Duodenal mucosa (tissue), 2 donors: ENCODE measurements around the gene SGCD.

ENCODE experiments used
- H3K27ac ChIP-seq: one replicate; pipeline ENCODE4 v1.7.0; 2013; ENCODE audit warnings: low read depth, low read length
- H3K27me3 ChIP-seq, 2 donors: one replicate each; pipeline ENCODE4 v1.7.0; 2013; ENCODE audit warnings: low read length in 2 of 2, control low read depth in 1 of 2; ENCODE audit not compliant: insufficient read depth in 2 of 2, control insufficient read depth in 1 of 2
- H3K36me3 ChIP-seq, 2 donors: one replicate each; pipeline ENCODE4 v1.7.0; 2013; ENCODE audit warnings: low read length in 2 of 2, control low read depth in 1 of 2; ENCODE audit not compliant: insufficient read depth in 2 of 2, control insufficient read depth in 1 of 2
- H3K4me1 ChIP-seq, 2 donors: one replicate each; pipeline ENCODE4 v1.7.0; 2013; ENCODE audit warnings: low read length in 2 of 2, control low read depth in 1 of 2; ENCODE audit not compliant: insufficient read depth in 2 of 2, control insufficient read depth in 1 of 2
- H3K4me3 ChIP-seq, 2 donors: one replicate each; pipeline ENCODE4 v1.7.0; 2013; ENCODE audit warnings: low read length in 2 of 2, low read depth in 1 of 2
- H3K9ac ChIP-seq, 2 donors: one replicate each; pipeline ENCODE4 v1.7.0; 2013; ENCODE audit warnings: low read length in 2 of 2, low read depth in 1 of 2
- H3K9me3 ChIP-seq, 2 donors: one replicate each; pipeline ENCODE4 v1.7.0; 2013; ENCODE audit warnings: low read length in 2 of 2, control low read depth in 1 of 2; ENCODE audit not compliant: control insufficient read depth in 1 of 2

Gene SGCD

DNA sequence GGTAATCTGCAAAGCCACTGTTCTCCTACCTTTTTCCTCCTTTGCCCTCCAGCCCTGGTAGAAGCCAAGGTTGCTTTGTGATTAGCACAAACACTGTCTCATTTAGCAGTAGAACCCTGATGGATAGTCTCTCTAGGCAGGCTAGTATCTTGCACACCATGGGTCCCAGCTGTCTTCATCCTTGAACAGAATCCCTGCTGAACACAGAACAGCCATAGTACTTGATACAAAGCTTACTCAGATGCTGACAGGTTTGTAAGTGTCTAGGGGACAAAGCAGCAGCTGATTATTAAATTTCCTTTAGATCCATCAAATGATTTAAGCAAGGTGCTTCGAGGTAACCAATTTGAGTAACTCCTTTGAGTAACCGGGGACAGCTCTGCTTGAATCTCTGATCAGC, 359.4 kb downstream of the SGCD start:
- H3K9me3 ChIP-seq: no peaks in the 10 kb centered on the region
- no peaks in the 10 kb centered on the region for H3K4me1 ChIP-seq
- H3K27ac ChIP-seq: no peak overlapping the region
- no peak overlapping the region for H3K4me3 ChIP-seq
- no peak overlapping the region for H3K9ac ChIP-seq
- no peaks in the 10 kb centered on the region for H3K27me3 ChIP-seq
- no peaks in the 10 kb centered on the region for H3K36me3 ChIP-seq

DNA sequence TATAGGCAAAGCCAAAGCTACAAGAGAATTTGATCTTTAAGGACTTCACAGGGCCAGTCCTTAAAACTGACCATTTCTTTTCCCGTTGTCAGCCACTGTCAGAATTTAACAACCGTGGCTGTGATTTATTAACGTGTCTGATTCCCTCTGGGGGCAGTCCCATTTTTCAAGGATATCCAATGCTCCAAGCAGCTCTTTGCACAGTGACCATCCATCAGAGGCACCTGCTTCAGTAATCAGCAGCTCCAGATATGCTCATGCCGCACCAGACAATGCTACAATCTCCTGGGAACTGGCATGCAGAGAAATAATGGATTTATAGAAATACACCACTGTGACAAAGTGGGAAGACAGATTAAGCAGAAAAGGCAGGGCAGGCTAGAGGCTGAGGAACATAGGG, 359.8 kb downstream of the SGCD start:
- Histone ChIP-seq H3K4me1 (no peaks in the 10 kb centered on the region), H3K27me3 (no peaks in the 10 kb centered on the region), H3K9me3 (no peaks in the 10 kb centered on the region), H3K36me3 (no peaks in the 10 kb centered on the region), H3K27ac (no peak overlapping the region), H3K4me3 (no peak overlapping the region), H3K9ac (no peak overlapping the region)

DNA sequence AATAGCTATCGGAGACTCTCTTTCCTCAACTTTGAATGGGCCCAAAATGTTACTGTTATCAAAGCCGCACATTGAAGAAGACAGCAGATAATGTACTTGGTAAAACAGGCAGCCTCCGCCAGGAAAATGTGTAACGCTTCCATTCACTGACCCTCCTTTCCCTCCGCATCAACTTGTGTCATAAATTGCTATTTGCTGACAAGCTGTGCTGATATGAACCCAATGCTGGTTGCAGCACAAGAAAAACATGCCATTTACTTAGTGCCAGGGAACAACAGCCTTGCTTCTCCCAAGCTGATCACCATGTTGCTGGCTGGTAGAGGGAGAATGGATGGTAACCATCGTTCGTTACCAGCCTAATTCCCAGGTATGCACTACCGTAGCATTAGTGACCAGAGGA, 360.6 kb downstream of the SGCD start:
- Histone ChIP-seq H3K27me3 (no peaks in the 10 kb centered on the region), H3K4me3 (no peak overlapping the region), H3K27ac (no peak overlapping the region), H3K9me3 (no peaks in the 10 kb centered on the region), H3K36me3 (no peaks in the 10 kb centered on the region), H3K4me1 (no peaks in the 10 kb centered on the region), H3K9ac (no peak overlapping the region)

DNA sequence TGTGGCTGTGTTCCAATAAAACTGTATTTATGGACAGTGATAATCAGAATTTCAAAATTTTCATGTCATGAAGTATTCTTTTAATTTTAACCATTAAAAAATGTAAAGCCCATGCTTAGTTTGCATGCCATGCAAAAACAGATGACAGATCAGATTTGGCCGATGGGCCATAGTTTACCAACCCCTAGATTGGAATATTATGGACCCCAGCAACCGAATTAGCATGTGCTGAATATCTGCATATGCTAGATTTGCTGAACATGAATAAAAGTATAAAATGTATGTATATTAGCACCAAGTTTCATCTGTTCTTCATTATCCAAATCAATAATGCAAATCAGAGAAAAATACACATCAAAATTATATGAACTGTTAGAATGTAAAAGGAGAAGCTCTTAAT, 364.6 kb downstream of the SGCD start:
- no peak overlapping the region for H3K9ac ChIP-seq
- H3K4me1 ChIP-seq: no peaks in the 10 kb centered on the region
- H3K27ac ChIP-seq: no peak overlapping the region
- H3K27me3 ChIP-seq: no peaks in the 10 kb centered on the region
- no peaks in the 10 kb centered on the region for H3K36me3 ChIP-seq
- no peak overlapping the region for H3K4me3 ChIP-seq
- no peaks in the 10 kb centered on the region for H3K9me3 ChIP-seq

DNA sequence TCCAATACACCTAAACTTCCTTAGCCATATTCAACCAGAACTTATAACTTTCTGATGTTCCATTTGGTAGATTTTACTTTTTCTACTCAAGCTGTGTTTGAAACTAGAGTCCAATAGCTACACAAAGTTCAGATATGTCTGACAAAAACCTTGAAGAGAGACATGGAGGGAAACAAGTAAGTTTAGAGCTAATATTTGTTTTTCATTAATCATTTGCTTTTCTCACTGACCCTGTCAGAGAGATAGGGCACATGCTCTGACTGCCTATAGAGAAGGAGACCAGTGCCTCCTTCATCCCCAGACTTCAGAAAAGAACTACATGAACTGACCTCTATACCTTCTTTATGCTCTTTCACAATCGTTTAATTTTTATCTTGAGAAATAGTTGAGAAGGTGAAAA, 366.1 kb downstream of the SGCD start:
- Histone ChIP-seq H3K4me1 (no peaks in the 10 kb centered on the region), H3K36me3 (no peaks in the 10 kb centered on the region), H3K27ac (no peak overlapping the region), H3K4me3 (no peak overlapping the region), H3K9ac (no peak overlapping the region), H3K9me3 (no peaks in the 10 kb centered on the region), H3K27me3 (no peaks in the 10 kb centered on the region)

DNA sequence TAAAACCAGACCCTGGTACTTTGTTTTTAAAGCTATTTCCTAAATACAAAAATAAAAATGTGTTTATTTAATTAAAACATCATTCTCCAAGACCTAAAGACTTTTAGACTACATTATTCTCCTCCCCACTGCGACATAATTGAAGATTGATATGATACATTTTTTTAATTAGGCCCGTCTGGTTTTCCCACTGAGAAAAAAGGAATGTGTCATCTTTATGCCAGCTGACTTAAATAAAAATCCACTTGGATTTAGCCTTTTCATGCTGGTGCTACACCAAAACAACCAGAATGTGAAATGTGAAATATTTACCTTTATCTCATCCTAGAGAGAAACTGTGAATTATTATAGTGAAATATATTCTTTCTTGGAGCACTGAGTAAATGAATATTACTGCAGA, 367.6 kb downstream of the SGCD start:
- Histone ChIP-seq H3K4me3 (no peak overlapping the region), H3K36me3 (no peaks in the 10 kb centered on the region), H3K9me3 (no peaks in the 10 kb centered on the region), H3K9ac (no peak overlapping the region), H3K27me3 (no peaks in the 10 kb centered on the region), H3K27ac (no peak overlapping the region), H3K4me1 (no peaks in the 10 kb centered on the region)

DNA sequence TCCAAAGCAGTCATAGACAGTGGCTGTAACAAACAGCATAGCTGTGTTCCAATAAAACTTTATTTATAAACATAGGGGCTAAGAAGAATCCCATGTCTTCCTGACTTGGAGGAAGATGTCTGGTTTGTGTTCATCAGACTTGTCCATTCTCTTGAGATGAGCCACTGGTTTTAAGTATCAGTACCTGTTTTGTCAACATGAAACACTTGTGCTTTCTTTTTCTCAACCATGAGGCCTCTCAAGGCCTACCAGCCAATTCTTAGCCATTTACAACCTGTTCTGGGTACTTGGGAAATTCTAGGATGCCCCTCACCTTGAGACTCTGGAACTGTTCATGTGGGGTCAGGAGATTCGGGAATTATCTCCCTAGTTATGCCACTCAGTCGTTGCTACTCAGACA, 368.8 kb downstream of the SGCD start:
- H3K4me1 ChIP-seq: no peaks in the 10 kb centered on the region
- H3K27ac ChIP-seq: no peak overlapping the region
- no peaks in the 10 kb centered on the region for H3K9me3 ChIP-seq
- no peaks in the 10 kb centered on the region for H3K36me3 ChIP-seq
- no peak overlapping the region for H3K4me3 ChIP-seq
- H3K27me3 ChIP-seq: no peaks in the 10 kb centered on the region
- no peak overlapping the region for H3K9ac ChIP-seq

DNA sequence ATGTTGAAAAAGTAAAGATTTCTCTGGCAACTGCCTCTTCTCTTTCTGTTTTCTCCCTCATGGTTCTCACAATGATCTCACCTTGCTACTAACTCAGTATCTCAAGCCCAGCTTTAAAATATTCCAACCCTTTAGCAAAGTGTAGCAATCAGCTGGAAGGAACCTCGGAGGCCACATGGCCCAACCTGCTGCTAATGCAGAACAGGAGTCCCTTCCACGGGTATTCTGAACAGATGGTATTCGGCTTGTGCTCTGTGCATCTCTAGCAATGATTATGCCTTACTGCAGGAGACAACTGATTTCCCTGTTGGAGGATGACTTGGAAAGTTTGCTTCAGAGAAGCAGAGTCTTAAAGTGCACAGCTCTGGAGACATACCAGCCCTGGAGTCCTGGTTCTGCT, 371.4 kb downstream of the SGCD start:
- Histone ChIP-seq H3K27me3 (no peaks in the 10 kb centered on the region), H3K36me3 (no peaks in the 10 kb centered on the region), H3K9ac (no peak overlapping the region), H3K9me3 (no peaks in the 10 kb centered on the region), H3K4me1 (no peaks in the 10 kb centered on the region), H3K27ac (no peak overlapping the region), H3K4me3 (no peak overlapping the region)

DNA sequence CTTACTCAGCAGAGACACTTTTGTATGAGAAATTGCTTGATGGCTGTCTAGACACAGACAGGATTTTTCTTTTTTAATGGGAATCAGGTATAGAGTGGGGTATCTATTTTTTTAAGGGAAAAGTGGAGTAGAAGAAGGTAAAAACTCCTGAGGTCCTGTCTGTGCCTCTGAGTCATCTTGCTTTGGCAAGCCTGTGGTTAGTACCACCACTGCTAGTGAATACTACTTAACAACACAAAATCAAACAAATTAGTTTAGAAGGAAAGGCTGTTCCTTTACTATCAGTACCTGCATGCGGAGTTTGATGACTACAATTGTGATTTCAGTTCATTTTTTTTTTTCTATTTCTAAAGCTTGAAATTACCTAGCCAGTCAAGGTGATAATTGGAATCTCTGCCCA, 372.2 kb downstream of the SGCD start:
- no peaks in the 10 kb centered on the region for H3K4me1 ChIP-seq
- H3K27ac ChIP-seq: no peak overlapping the region
- no peak overlapping the region for H3K4me3 ChIP-seq
- H3K36me3 ChIP-seq: no peaks in the 10 kb centered on the region
- H3K9me3 ChIP-seq: no peaks in the 10 kb centered on the region
- H3K9ac ChIP-seq: no peak overlapping the region
- H3K27me3 ChIP-seq: no peaks in the 10 kb centered on the region

DNA sequence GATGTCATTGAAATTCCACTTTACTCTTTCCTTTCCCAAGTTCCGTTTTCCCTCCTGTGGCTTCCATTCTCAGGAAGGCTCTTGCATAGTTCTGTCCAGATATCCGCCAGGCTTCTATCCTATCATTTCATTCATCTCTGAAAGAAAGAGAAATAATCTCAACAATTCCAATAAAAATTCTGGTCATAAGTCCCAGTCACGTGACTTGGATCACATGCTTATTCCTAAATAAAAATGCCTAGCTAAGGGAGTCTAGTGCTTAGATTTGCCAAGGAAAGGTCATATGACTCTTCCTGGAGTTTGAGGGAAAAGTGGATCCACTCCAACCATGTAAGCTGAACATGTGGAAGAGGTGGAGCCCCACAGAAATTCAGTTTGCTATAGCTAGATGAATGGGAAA, 377.2 kb downstream of the SGCD start:
- Histone ChIP-seq H3K27me3 (no peaks in the 10 kb centered on the region), H3K27ac (no peak overlapping the region), H3K9me3 (no peaks in the 10 kb centered on the region), H3K9ac (no peak overlapping the region), H3K4me3 (no peak overlapping the region), H3K4me1 (no peaks in the 10 kb centered on the region), H3K36me3 (no peaks in the 10 kb centered on the region)

DNA sequence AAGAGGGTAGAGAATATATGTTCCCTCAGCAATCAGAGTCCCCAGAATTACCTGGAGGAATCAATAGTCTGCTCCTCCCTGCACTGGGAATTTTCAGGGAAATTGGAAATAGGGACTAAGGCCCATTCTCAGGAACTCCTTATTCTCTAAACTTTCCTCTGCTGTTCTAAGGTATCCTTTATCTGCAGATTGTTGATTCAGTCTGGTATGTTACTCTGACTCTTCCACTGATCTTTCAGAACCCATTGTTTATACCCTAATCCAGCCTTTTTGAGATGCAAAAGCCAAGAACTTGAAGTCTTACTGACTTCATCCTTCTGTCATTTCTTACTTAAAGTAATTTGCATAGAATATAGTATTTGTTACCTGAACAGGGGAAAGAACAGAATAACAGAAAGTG, 379.7 kb downstream of the SGCD start:
- Histone ChIP-seq H3K27me3 (no peaks in the 10 kb centered on the region), H3K9me3 (no peaks in the 10 kb centered on the region), H3K9ac (no peak overlapping the region), H3K36me3 (no peaks in the 10 kb centered on the region), H3K27ac (no peak overlapping the region), H3K4me3 (no peak overlapping the region), H3K4me1 (no peaks in the 10 kb centered on the region)
